HEK293 (cell line): ENCODE measurements around the gene MAN2B1.

Experiments used
- CTCF ChIA-PET: fragments of 350-600 bp; formaldehyde crosslinking; extraction: SDS; loops from one replicate; lab custom pipeline; 2021; ENCODE audit warnings: antibody characterized with exemption; lab: Yijun Ruan, JAX
- POLR2A ChIA-PET: fragments of 300-600 bp; formaldehyde crosslinking; extraction: SDS; loops from one replicate; lab custom pipeline; 2020; ENCODE audit warnings: antibody characterized with exemption, inconsistent platforms; lab: Yijun Ruan, JAX
- H3K27ac ChIP-seq: fragments of 200-500 bp; sonication (Bioruptor generic); 2 replicates; pipeline ENCODE4 v1.5.1; 2014; ENCODE audit warnings: low read depth, low read length, control low read depth, inconsistent platforms; ENCODE audit errors: extremely low read depth
- H3K36me3 ChIP-seq, 2 experiments: fragments of 200-500 bp in 1 of 2; sonication (Bioruptor generic) in 1 of 2; 1 replicate in 1 of 2; 2 replicates in 1 of 2; pipeline ENCODE4 v1.5.1; 2014 to 2017; ENCODE audit warnings: inconsistent platforms in 2 of 2, low read length in 2 of 2; ENCODE audit not compliant: control insufficient read depth in 2 of 2, insufficient read depth in 1 of 2
- H3K4me1 ChIP-seq: fragments of 200-500 bp; sonication (Bioruptor generic); 2 replicates; pipeline ENCODE4 v1.5.1; 2014; ENCODE audit warnings: mild to moderate bottlenecking, low read length, inconsistent platforms; ENCODE audit not compliant: control insufficient read depth, insufficient read depth
- H3K4me3 ChIP-seq: 2 replicates; pipeline ENCODE4 v1.5.1; 2011; ENCODE audit warnings: low read depth, mild to moderate bottlenecking, control low read depth, low read length, moderate library complexity
- H3K9me3 ChIP-seq: fragments of 200-500 bp; sonication (Bioruptor generic); 2 replicates; pipeline ENCODE4 v1.5.1; 2014; ENCODE audit warnings: low read depth, low read length, inconsistent platforms; ENCODE audit not compliant: control insufficient read depth, insufficient read depth
- AEBP2 ChIP-seq: fragments of 450-650 bp; formaldehyde crosslinking; IDR thresholded peaks from 2 replicates; pipeline ENCODE4 v1.5.1; 2016; ENCODE audit warnings: missing biosample characterization, missing genetic modification characterization, borderline replicate concordance
- BCL6B ChIP-seq: fragments of 450-650 bp; formaldehyde crosslinking; IDR thresholded peaks from 2 replicates; pipeline ENCODE4 v1.5.1; 2017; ENCODE audit warnings: missing biosample characterization, missing genetic modification characterization
- FEZF1 ChIP-seq: fragments of 450-650 bp; formaldehyde crosslinking; IDR thresholded peaks from 2 replicates; pipeline ENCODE4 v1.5.1; 2016; ENCODE audit warnings: missing biosample characterization, missing genetic modification characterization
- HOXD13 ChIP-seq: sonication (generic); formaldehyde crosslinking; IDR thresholded peaks from 2 replicates; pipeline ENCODE4 v1.8.0; 2022; ENCODE audit warnings: missing genetic modification reagents, borderline replicate concordance
- KLF8 ChIP-seq: fragments of 450-650 bp; formaldehyde crosslinking; IDR thresholded peaks from 2 replicates; pipeline ENCODE4 v1.5.1; 2016; ENCODE audit warnings: missing biosample characterization, missing genetic modification characterization
- RBAK ChIP-seq: fragments of 450-650 bp; formaldehyde crosslinking; IDR thresholded peaks from 2 replicates; pipeline ENCODE4 v1.5.1; 2016; ENCODE audit warnings: missing biosample characterization, missing genetic modification characterization
- REPIN1 ChIP-seq: fragments of 450-650 bp; formaldehyde crosslinking; IDR thresholded peaks from 2 replicates; pipeline ENCODE4 v1.5.1; 2017; ENCODE audit warnings: missing biosample characterization, missing genetic modification characterization, low read depth
- SCRT2 ChIP-seq: fragments of 450-650 bp; formaldehyde crosslinking; IDR thresholded peaks from 2 replicates; pipeline ENCODE4 v1.5.1; 2016; ENCODE audit warnings: missing biosample characterization, missing genetic modification characterization
- SP2 ChIP-seq: fragments of 450-650 bp; formaldehyde crosslinking; IDR thresholded peaks from 2 replicates; pipeline ENCODE4 v1.5.1; 2016; ENCODE audit warnings: missing biosample characterization, missing genetic modification characterization
- SP7 ChIP-seq: fragments of 450-650 bp; formaldehyde crosslinking; IDR thresholded peaks from 2 replicates; pipeline ENCODE4 v1.5.1; 2016; ENCODE audit warnings: missing biosample characterization, missing genetic modification characterization
- TRIM28 ChIP-seq: IDR thresholded peaks from 2 replicates; pipeline ENCODE4 v1.6.1; 2011; ENCODE audit warnings: low read length, control low read depth, borderline replicate concordance
- ZBTB48 ChIP-seq: fragments of 450-650 bp; formaldehyde crosslinking; IDR thresholded peaks from 2 replicates; pipeline ENCODE4 v1.5.1; 2016; ENCODE audit warnings: missing biosample characterization, missing genetic modification characterization
- ZEB2 ChIP-seq: fragments of 450-650 bp; formaldehyde crosslinking; IDR thresholded peaks from 2 replicates; pipeline ENCODE4 v1.5.1; 2016; ENCODE audit warnings: missing biosample characterization, missing genetic modification characterization
- ZFP69B ChIP-seq: fragments of 450-650 bp; formaldehyde crosslinking; IDR thresholded peaks from 2 replicates; pipeline ENCODE4 v1.5.1; 2016; ENCODE audit warnings: missing biosample characterization, missing genetic modification characterization
- ZNF341 ChIP-seq: fragments of 450-650 bp; formaldehyde crosslinking; IDR thresholded peaks from 2 replicates; pipeline ENCODE4; 2016; ENCODE audit warnings: low read depth, missing biosample characterization, missing genetic modification characterization
- ZNF433 ChIP-seq: fragments of 450-650 bp; formaldehyde crosslinking; IDR thresholded peaks from 2 replicates; pipeline ENCODE4 v1.5.1; 2016; ENCODE audit warnings: missing biosample characterization, missing genetic modification characterization, low read depth
- ZNF518A ChIP-seq: fragments of 450-650 bp; formaldehyde crosslinking; conservative IDR thresholded peaks from 2 replicates; pipeline ENCODE4 v1.5.1; 2016; ENCODE audit warnings: low read depth, missing biosample characterization, missing genetic modification characterization
- ZNF561 ChIP-seq: fragments of 450-650 bp; IDR thresholded peaks from 2 replicates; pipeline ENCODE4 v1.5.1; 2018; ENCODE audit warnings: missing biosample characterization, missing genetic modification characterization, borderline replicate concordance
- ZNF596 ChIP-seq: fragments of 450-650 bp; IDR thresholded peaks from 2 replicates; pipeline ENCODE4 v1.5.0; 2018; ENCODE audit warnings: missing biosample characterization, mild to moderate bottlenecking, missing genetic modification characterization, moderate library complexity
- ZNF76 ChIP-seq: fragments of 450-650 bp; formaldehyde crosslinking; IDR thresholded peaks from 2 replicates; pipeline ENCODE4; 2016; ENCODE audit warnings: low read depth, missing biosample characterization, missing genetic modification characterization, borderline replicate concordance
- ZSCAN5A ChIP-seq: fragments of 450-650 bp; formaldehyde crosslinking; IDR thresholded peaks from 2 replicates; pipeline ENCODE4 v1.5.1; 2016; ENCODE audit warnings: missing biosample characterization, missing genetic modification characterization
- TF ChIP-seq, protein P1 (sequence below): fragments of 450-650 bp; formaldehyde crosslinking; IDR thresholded peaks from 2 replicates; pipeline ENCODE4 v1.5.1; 2017; ENCODE audit warnings: missing biosample characterization, missing genetic modification characterization
- TF ChIP-seq, protein P2 (sequence below): fragments of 450-650 bp; formaldehyde crosslinking; IDR thresholded peaks from 2 replicates; pipeline ENCODE4 v1.5.1; 2016; ENCODE audit warnings: missing biosample characterization, missing genetic modification characterization, low read depth

Gene MAN2B1

GRCh38 chr19:12610540-12611360 lies 55.8 kb downstream of the MAN2B1 start, which contains the start of the genes ZNF490 and ZNF791:
Gene ZNF490, minus strand, starts transcription at chr19:12610813. Its CDS starts 133 bp downstream, at chr19:12610680.
Gene ZNF791, plus strand, starts transcription at chr19:12610920. Its CDS starts 160 bp downstream, at chr19:12611080.
- Histone ChIP-seq H3K27ac (peak within 1 kb of the TSS; percentile 81), H3K36me3 (peaks cover 23 to 33% of the 10 kb centered on the region in 2 experiments; a peak in 2 of 3 replicates), H3K9me3 (no peaks in the 10 kb centered on the region), H3K4me1 (peaks cover 8% of the 10 kb centered on the region; the same call in 1 of the 2 replicates), H3K4me3 (peak within 1 kb of the TSS; percentile 100)
- POLR2A ChIA-PET: interaction anchor here (0.5 to 1.7 kb wide), 25 partner anchors 10 to 608 kb away, joined by 3 to 9 read pairs (median 3); partner anchors contain the start of genes DHPS, MAN2B1, WDR83 and ZNF44
- CTCF ChIA-PET: interaction anchor here (0.7 to 1.4 kb wide), 3 partner anchors 47 to 394 kb away, joined by 3 to 7 read pairs (median 3); no protein-coding TSS in a partner anchor
- peak; percentile 54; the same call in 1 of the 2 replicates for TF ChIP-seq SP7 (tag by site-specific recombination)
- TF ChIP-seq, protein P1, sequence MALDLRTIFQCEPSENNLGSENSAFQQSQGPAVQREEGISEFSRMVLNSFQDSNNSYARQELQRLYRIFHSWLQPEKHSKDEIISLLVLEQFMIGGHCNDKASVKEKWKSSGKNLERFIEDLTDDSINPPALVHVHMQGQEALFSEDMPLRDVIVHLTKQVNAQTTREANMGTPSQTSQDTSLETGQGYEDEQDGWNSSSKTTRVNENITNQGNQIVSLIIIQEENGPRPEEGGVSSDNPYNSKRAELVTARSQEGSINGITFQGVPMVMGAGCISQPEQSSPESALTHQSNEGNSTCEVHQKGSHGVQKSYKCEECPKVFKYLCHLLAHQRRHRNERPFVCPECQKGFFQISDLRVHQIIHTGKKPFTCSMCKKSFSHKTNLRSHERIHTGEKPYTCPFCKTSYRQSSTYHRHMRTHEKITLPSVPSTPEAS (tag by site-specific recombination): no peak
- TF ChIP-seq, protein P2, sequence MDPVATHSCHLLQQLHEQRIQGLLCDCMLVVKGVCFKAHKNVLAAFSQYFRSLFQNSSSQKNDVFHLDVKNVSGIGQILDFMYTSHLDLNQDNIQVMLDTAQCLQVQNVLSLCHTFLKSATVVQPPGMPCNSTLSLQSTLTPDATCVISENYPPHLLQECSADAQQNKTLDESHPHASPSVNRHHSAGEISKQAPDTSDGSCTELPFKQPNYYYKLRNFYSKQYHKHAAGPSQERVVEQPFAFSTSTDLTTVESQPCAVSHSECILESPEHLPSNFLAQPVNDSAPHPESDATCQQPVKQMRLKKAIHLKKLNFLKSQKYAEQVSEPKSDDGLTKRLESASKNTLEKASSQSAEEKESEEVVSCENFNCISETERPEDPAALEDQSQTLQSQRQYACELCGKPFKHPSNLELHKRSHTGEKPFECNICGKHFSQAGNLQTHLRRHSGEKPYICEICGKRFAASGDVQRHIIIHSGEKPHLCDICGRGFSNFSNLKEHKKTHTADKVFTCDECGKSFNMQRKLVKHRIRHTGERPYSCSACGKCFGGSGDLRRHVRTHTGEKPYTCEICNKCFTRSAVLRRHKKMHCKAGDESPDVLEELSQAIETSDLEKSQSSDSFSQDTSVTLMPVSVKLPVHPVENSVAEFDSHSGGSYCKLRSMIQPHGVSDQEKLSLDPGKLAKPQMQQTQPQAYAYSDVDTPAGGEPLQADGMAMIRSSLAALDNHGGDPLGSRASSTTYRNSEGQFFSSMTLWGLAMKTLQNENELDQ (tag by site-specific recombination): no peak
- no peak for TF ChIP-seq FEZF1 (tag by site-specific recombination)
- peak; percentile 93 for TF ChIP-seq TRIM28
- peak; percentile 73; the same call in 1 of the 2 replicates for TF ChIP-seq KLF8 (tag by site-specific recombination)
- 0 out of 2 replicates have a peak, but pooled peaks have one; percentile 78 for TF ChIP-seq ZNF561 (tag by site-specific recombination)
- TF ChIP-seq BCL6B (tag by site-specific recombination): no peak
- TF ChIP-seq ZNF518A: peak; percentile 77
- no peak; the same call in 1 of the 2 replicates for TF ChIP-seq ZNF76 (tag by site-specific recombination)
- TF ChIP-seq AEBP2: no peak
- TF ChIP-seq SP2 (tag by site-specific recombination): peak; percentile 94
- TF ChIP-seq ZSCAN5A: 0 out of 2 replicates have a peak, but pooled peaks have one; percentile 61
- TF ChIP-seq ZFP69B (tag by site-specific recombination): no peak; the same call in 1 of the 2 replicates
- TF ChIP-seq RBAK (tag by site-specific recombination): no peak
- TF ChIP-seq HOXD13 (CRISPR knock-in tag): no peak
- TF ChIP-seq SCRT2 (tag by site-specific recombination): 0 out of 2 replicates have a peak, but pooled peaks have one; percentile 21
- peak; percentile 56; the same call in 1 of the 2 replicates for TF ChIP-seq ZEB2 (tag by site-specific recombination)
- no peak for TF ChIP-seq ZNF596 (tag by site-specific recombination)
- TF ChIP-seq REPIN1 (tag by site-specific recombination): no peak
- TF ChIP-seq ZNF341 (tag by site-specific recombination): 0 out of 2 replicates have a peak, but pooled peaks have one; percentile 11
- TF ChIP-seq ZBTB48 (tag by site-specific recombination): peak; percentile 98
- TF ChIP-seq ZNF433 (tag by site-specific recombination): no peak
